HG02938 (cell line): ENCODE measurements around the gene PPY.
"Not testable (repeated sequence)": the region's sequence is repeated elsewhere in the genome, so short reads cannot be mapped to it uniquely, and the experiment has no call there.

Experiments used
- ATAC-seq: cut with Tn5 transposase; IDR thresholded peaks from one replicate; pipeline ENCODE4 v1.9.1; 2021; ENCODE audit warnings: mild to moderate bottlenecking, moderate library complexity; ENCODE audit not compliant: unreplicated experiment

PPY gene

GRCh38 chr17:43907425-43907981, 34.8 kb downstream of the PPY start, which contains the start of gene MPP2:
Gene MPP2 (minus strand): TSS chr17:43907536. CDS start chr17:43904460, 3,076 bp downstream.
- ATAC-seq = no peak

GRCh38 chr17:43906951-43907424, 35.3 kb downstream of the PPY start:
- no peak for ATAC-seq

GRCh38 chr17:43905985-43906852, 36.1 kb downstream of the PPY start:
- ATAC-seq = no peak

- no peak for ATAC-seq
These were observed 36.8 kb downstream of the PPY start for GRCh38 chr17:43905400-43905984.

GRCh38 chr17:43901861-43902589, 40.3 kb downstream of the PPY start:
- ATAC-seq = no peak

GRCh38 chr17:43900858-43901754, 41.2 kb downstream of the PPY start:
- ATAC-seq = no peak

GRCh38 chr17:43900183-43900857, 42.0 kb downstream of the PPY start:
- peak; percentile 68 for ATAC-seq

GRCh38 chr17:43898446-43898845, 43.8 kb downstream of the PPY start:
- ATAC-seq = no peak

- no peak for ATAC-seq
These were observed 44.4 kb downstream of the PPY start for GRCh38 chr17:43897831-43898230.

- ATAC-seq = not testable (repeated sequence)
These were observed 47.8 kb downstream of the PPY start for GRCh38 chr17:43894494-43894893.

GRCh38 chr17:43892647-43892952, 49.7 kb downstream of the PPY start:
- no peak for ATAC-seq

GRCh38 chr17:43891851-43892646, 50.2 kb downstream of the PPY start:
- no peak for ATAC-seq
